DMS153 (cell line): ENCODE results near the gene LHX8.
A peak's percentile ranks its signal among the peaks of the same experiment; 100 is the strongest.
"Not testable (repeated sequence)": the region's sequence is repeated elsewhere in the genome, so short reads cannot be mapped to it uniquely, and the experiment has no call there.

Experiments used
- DNase-seq: peaks from one replicate; lab custom pipeline; 2025; lab: John Stamatoyannopoulos, UW

LHX8 gene

GRCh38 chr1:75132812-75133619, 1.2 kb upstream of the LHX8 start:
- no peak for DNase-seq

- DNase-seq, result peak; percentile 11
Observed at GRCh38 chr1:75134647-75135572, 722 bp downstream of the LHX8 start.

- no peak for DNase-seq
Observed at GRCh38 chr1:75135573-75136194, 1.5 kb downstream of the LHX8 start.

- peak; percentile 15 for DNase-seq
Observed at GRCh38 chr1:75136195-75136815, 2.1 kb downstream of the LHX8 start.

- no peak for DNase-seq
Observed at GRCh38 chr1:75136921-75137641, 2.9 kb downstream of the LHX8 start.

GRCh38 chr1:75152092-75152491, 17.9 kb downstream of the LHX8 start:
- no peak for DNase-seq

- no peak for DNase-seq
Observed at GRCh38 chr1:75159154-75159553, 25.0 kb downstream of the LHX8 start.

GRCh38 chr1:75165264-75165663, 31.1 kb downstream of the LHX8 start:
- no peak for DNase-seq

- DNase-seq, result no peak
Observed at GRCh38 chr1:75166821-75167220, 32.6 kb downstream of the LHX8 start.

GRCh38 chr1:75170011-75170410, 35.8 kb downstream of the LHX8 start:
- no peak for DNase-seq

GRCh38 chr1:75170981-75171380, 36.8 kb downstream of the LHX8 start:
- no peak for DNase-seq

GRCh38 chr1:75171876-75172275, 37.7 kb downstream of the LHX8 start:
- DNase-seq, result no peak

- DNase-seq, result no peak
Observed at GRCh38 chr1:75172556-75172955, 38.4 kb downstream of the LHX8 start.

- no peak for DNase-seq
Observed at GRCh38 chr1:75174031-75174760, 40.0 kb downstream of the LHX8 start.

- DNase-seq, result not testable (repeated sequence)
Observed at GRCh38 chr1:75181214-75181955, 47.2 kb downstream of the LHX8 start.

GRCh38 chr1:75188892-75189291, 54.7 kb downstream of the LHX8 start:
- no peak for DNase-seq

GRCh38 chr1:75198163-75198562, 64.0 kb downstream of the LHX8 start:
- DNase-seq, result no peak

- DNase-seq, result no peak
Observed at GRCh38 chr1:75198761-75199160, 64.6 kb downstream of the LHX8 start.

- DNase-seq, result no peak
Observed at GRCh38 chr1:75202751-75203150, 68.6 kb downstream of the LHX8 start.
